ENCODE measurements around the gene PICK1. TPM values are rescaled to one million over a fixed set of nuclear protein-coding genes. Genes with fewer than 3 reads are reported as not detected.

PICK1 gene
- total RNA-seq, 4 donors from 2014 or later = 35.9 to 67.6 (median 51.4) TPM

DNA sequence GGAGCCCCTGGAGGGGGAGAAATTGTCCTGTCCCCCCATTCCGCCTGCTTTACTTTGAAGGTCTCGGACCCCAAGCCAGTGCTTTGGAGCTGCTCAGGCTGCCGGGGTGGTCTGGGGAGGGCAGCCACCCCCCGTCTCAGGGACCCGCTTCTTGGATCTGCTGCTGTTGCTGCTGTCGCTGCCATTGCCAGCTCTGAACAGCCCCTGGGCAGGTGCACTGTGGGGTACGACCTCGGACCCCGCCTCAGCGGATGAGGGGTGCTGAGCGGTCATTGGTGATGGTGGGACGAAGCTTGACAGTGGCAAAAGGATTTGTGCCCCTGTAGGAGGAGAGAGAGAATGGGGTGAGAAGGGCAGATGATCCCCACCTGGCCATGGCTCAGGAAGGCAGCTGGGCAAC is 27.9 kb downstream of the PICK1 start:
- WGBS, 2 donors = 93 to 94% methylated on average over 12 of the region's 12 CpGs
- no peak for TF ChIP-seq POLR2A (IDR thresholded peaks at IDR 0.05)
- TF ChIP-seq, protein P1, sequence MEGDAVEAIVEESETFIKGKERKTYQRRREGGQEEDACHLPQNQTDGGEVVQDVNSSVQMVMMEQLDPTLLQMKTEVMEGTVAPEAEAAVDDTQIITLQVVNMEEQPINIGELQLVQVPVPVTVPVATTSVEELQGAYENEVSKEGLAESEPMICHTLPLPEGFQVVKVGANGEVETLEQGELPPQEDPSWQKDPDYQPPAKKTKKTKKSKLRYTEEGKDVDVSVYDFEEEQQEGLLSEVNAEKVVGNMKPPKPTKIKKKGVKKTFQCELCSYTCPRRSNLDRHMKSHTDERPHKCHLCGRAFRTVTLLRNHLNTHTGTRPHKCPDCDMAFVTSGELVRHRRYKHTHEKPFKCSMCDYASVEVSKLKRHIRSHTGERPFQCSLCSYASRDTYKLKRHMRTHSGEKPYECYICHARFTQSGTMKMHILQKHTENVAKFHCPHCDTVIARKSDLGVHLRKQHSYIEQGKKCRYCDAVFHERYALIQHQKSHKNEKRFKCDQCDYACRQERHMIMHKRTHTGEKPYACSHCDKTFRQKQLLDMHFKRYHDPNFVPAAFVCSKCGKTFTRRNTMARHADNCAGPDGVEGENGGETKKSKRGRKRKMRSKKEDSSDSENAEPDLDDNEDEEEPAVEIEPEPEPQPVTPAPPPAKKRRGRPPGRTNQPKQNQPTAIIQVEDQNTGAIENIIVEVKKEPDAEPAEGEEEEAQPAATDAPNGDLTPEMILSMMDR (IDR thresholded peaks at IDR 0.05) = no peak
- no peak overlapping the region for H3K4me3 ChIP-seq (ENCODE audit: low read depth, poor library complexity, severe bottlenecking)
- intact Hi-C loops (cut with DNase I; ENCODE audit: low total_unique reads) = no loop called here
- no peak for DNase-seq (ENCODE audit: low spot score in 2 of 2)

GRCh38 chr22:38085501-38085900 is 28.3 kb downstream of the PICK1 start:
- TF ChIP-seq, protein P1 (IDR thresholded peaks at IDR 0.05) = no peak
- TF ChIP-seq POLR2A (IDR thresholded peaks at IDR 0.05) = no peak
- no peak overlapping the region for H3K4me3 ChIP-seq (ENCODE audit: low read depth, poor library complexity, severe bottlenecking)
- no peak for DNase-seq (ENCODE audit: low spot score in 2 of 2)
- WGBS, 2 donors = 60 to 74% methylated on average over 4 to 5 of the region's 5 CpGs
- intact Hi-C loops (cut with DNase I; ENCODE audit: low total_unique reads) = no loop called here

GRCh38 chr22:38086001-38086845 is 29.0 kb downstream of the PICK1 start:
- DNase-seq (ENCODE audit: low spot score in 2 of 2) = no peak
- TF ChIP-seq POLR2A (IDR thresholded peaks at IDR 0.05) = no peak
- TF ChIP-seq, protein P1 (IDR thresholded peaks at IDR 0.05) = no peak
- intact Hi-C loops (cut with DNase I; ENCODE audit: low total_unique reads) = no loop called here
- no peak overlapping the region for H3K4me3 ChIP-seq (ENCODE audit: low read depth, poor library complexity, severe bottlenecking)
- 87 to 90% methylated on average over 23 to 24 of the region's 25 CpGs for WGBS, 2 donors

- no peak for DNase-seq (ENCODE audit: low spot score in 2 of 2)
- intact Hi-C loops (cut with DNase I; ENCODE audit: low total_unique reads) = no loop called here
- WGBS, 2 donors = 78 to 84% methylated on average over 13 of the region's 13 CpGs
- H3K4me3 ChIP-seq (ENCODE audit: low read depth, poor library complexity, severe bottlenecking) = no peak overlapping the region
- TF ChIP-seq POLR2A (IDR thresholded peaks at IDR 0.05) = no peak
- TF ChIP-seq, protein P1 (IDR thresholded peaks at IDR 0.05) = no peak
Observed at GRCh38 chr22:38086942-38087341, 29.7 kb downstream of the PICK1 start.

DNA sequence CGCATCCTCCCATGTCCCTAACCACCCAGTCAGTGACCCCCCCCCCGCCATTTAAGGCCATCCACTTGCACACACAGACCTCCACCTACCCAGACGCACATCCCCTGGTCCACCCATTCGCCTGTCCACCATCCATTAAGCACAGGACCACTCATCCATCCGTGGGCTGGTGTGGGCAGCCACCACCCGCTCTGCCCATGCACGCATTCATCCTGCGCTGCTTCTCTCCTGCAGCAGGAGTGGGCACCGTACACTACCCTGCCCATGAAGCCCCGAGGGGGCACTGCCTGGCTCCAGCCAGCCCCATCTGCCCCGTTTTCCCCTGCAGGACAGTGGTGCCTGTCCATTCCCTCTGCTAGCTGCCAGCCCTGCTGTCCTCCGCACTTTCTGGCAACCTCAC is 30.7 kb downstream of the PICK1 start:
- TF ChIP-seq POLR2A (IDR thresholded peaks at IDR 0.05) = no peak
- TF ChIP-seq, protein P1 (IDR thresholded peaks at IDR 0.05) = no peak
- H3K4me3 ChIP-seq (ENCODE audit: low read depth, poor library complexity, severe bottlenecking) = no peak overlapping the region
- intact Hi-C loops (cut with DNase I; ENCODE audit: low total_unique reads) = no loop called here
- no peak for DNase-seq (ENCODE audit: low spot score in 2 of 2)
- 91 to 94% methylated on average over 12 of the region's 12 CpGs for WGBS, 2 donors
